ENCODE measurements around the gene SLC30A5. TPM values are rescaled to one million over a fixed set of nuclear protein-coding genes. Genes with fewer than 3 reads are reported as not detected.
"Not testable (repeated sequence)": the region's sequence is repeated elsewhere in the genome, so short reads cannot be mapped to it uniquely, and the experiment has no call there.

Gene SLC30A5
- polyA plus RNA-seq (ENCODE audit: insufficient read length): 39.4 TPM

- DNase-seq (ENCODE audit: low read depth): peak; percentile 99
Measured at GRCh38 chr5:69093771-69094482, at the start of gene SLC30A5. TSS of gene SLC30A5 (plus strand) at chr5:69094014. CDS start at chr5:69094256, 242 bp downstream.

GRCh38 chr5:69045213-69045612 lies 48.6 kb upstream of the SLC30A5 start:
- DNase-seq (ENCODE audit: low read depth): not testable (repeated sequence)

GRCh38 chr5:69046375-69046957 lies 47.3 kb upstream of the SLC30A5 start:
- no peak for DNase-seq (ENCODE audit: low read depth)

- DNase-seq (ENCODE audit: low read depth): peak; percentile 1
Measured at GRCh38 chr5:69048230-69048629, 45.6 kb upstream of the SLC30A5 start.

GRCh38 chr5:69049151-69049550 lies 44.7 kb upstream of the SLC30A5 start:
- DNase-seq (ENCODE audit: low read depth): no peak

GRCh38 chr5:69049796-69050195 lies 44.0 kb upstream of the SLC30A5 start:
- no peak for DNase-seq (ENCODE audit: low read depth)

GRCh38 chr5:69050214-69050613 lies 43.6 kb upstream of the SLC30A5 start:
- no peak for DNase-seq (ENCODE audit: low read depth)

- no peak for DNase-seq (ENCODE audit: low read depth)
Measured at GRCh38 chr5:69052181-69052580, 41.6 kb upstream of the SLC30A5 start.

GRCh38 chr5:69074664-69075521 lies 18.9 kb upstream of the SLC30A5 start:
- DNase-seq (ENCODE audit: low read depth): no peak

- DNase-seq (ENCODE audit: low read depth): no peak
Measured at GRCh38 chr5:69075522-69076179, 18.2 kb upstream of the SLC30A5 start.

- no peak for DNase-seq (ENCODE audit: low read depth)
Measured at GRCh38 chr5:69078921-69079540, 14.8 kb upstream of the SLC30A5 start.

- DNase-seq (ENCODE audit: low read depth): no peak
Measured at GRCh38 chr5:69079556-69079955, 14.3 kb upstream of the SLC30A5 start.

GRCh38 chr5:69083412-69083811 lies 10.4 kb upstream of the SLC30A5 start:
- no peak for DNase-seq (ENCODE audit: low read depth)

- DNase-seq (ENCODE audit: low read depth): no peak
Measured at GRCh38 chr5:69084195-69084594, 9.6 kb upstream of the SLC30A5 start.

- no peak for DNase-seq (ENCODE audit: low read depth)
Measured at GRCh38 chr5:69084903-69085302, 8.9 kb upstream of the SLC30A5 start.

GRCh38 chr5:69086206-69086605 lies 7.6 kb upstream of the SLC30A5 start:
- no peak for DNase-seq (ENCODE audit: low read depth)

- not testable (repeated sequence) for DNase-seq (ENCODE audit: low read depth)
Measured at GRCh38 chr5:69088006-69088405, 5.8 kb upstream of the SLC30A5 start.

- DNase-seq (ENCODE audit: low read depth): no peak
Measured at GRCh38 chr5:69090158-69090557, 3.7 kb upstream of the SLC30A5 start.

- DNase-seq (ENCODE audit: low read depth): no peak
Measured at GRCh38 chr5:69091771-69092170, 2.0 kb upstream of the SLC30A5 start.

GRCh38 chr5:69092969-69093368 lies 845 bp upstream of the SLC30A5 start:
- DNase-seq (ENCODE audit: low read depth): no peak

- no peak for DNase-seq (ENCODE audit: low read depth)
Measured at GRCh38 chr5:69099302-69099701, 5.5 kb downstream of the SLC30A5 start.

GRCh38 chr5:69103521-69103920 lies 9.7 kb downstream of the SLC30A5 start:
- no peak for DNase-seq (ENCODE audit: low read depth)

Measured in forelimb muscle (tissue), 1 donor.